LoVo (cell line): Measurements from ENCODE around the gene MYZAP.

Experiments used
- DNase-seq: peaks from one replicate; pipeline ENCODE4 v3.0.0-alpha.2; 2016; ENCODE audit warnings: low spot score

Gene MYZAP

DNA sequence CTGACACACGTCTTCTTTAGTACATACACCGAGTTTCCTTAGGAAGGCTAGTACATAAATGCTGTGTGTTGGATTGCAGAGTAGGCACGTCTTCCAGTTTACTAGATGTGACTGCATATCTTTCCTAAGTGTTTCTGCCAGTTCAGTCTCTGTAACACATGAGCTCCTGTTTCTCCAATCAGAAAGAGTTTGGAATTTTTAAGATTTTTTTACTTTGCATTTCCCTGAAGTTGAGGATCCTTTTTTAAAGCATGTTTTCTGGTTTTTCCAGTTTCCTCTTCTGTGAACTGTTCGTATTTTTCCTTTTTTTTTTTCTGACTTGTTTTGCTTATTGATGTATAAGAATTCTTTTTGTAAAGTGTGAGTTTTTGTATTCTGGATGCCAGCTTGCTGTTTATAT, 107.3 kb downstream of the MYZAP start:
- DNase-seq: no peak

DNA sequence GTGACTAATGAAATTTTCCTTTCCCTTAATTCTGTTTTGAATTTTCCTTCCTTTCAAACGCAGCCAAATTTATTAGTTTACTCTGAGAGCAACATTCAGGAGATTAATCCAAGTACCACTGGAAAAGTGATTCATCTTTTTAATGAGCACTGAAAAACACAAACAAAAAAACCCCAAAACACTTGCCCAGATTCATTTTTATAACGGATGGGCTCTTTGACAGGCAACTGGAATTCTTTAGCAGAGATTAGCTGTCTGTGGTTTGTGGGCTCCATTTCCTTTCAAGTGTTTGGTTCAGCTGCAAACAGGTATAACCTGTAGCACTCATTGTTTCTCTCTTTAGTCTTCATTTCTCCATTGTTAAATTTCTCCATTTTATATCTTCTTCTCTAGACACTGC, 111.7 kb downstream of the MYZAP start:
- DNase-seq: peak; percentile 27

DNA sequence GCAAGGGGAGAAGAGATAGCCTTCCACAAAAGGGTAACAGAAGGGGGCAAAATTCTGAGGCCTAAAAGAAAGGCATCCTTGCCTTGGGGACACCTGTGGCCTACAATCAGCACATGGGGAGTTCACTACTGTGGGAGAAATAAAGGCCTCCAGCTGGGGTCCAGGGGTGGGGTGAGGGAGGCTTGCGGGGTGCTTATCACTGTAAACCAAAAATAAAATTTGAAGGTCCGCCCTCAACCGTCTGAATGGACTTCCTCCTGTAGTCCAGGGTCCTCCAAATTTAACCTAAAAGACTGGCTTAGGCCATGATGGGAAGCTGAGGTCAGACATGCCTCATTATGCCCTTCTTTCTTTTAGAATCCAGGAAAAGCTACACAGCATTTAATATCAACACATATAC, 112.7 kb downstream of the MYZAP start:
- DNase-seq: no peak

DNA sequence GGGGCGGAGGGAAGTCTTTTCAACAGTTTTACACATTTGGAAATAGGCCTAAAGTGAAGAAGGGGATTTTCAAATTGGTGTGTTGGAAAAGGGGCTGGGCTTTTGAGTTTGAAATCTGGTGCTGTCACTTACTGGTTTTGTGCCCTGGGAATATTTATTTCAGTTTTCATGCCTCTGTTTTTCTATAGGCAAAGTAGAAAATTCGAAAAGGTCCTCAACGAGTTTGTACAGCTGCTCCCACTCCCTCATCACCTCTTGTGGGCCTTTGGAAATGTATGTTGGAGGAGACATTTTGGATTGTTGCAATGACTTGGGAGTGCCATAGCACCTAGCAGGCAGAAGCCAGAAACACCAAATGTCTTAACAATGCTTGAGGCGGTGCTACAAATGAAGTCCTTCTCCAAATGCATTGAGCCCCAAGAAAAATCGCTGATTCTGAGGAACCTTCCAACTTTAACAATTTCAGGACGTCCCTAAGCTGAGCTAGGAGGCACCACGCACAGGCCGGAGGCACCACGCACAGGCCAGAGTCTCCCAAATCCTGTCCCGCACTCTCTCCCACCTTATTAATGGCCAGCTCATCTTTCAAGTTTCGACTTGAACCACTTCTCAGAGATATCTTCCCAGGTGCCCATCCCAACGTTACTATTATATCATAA, 114.2 kb downstream of the MYZAP start:
- no peak for DNase-seq

DNA sequence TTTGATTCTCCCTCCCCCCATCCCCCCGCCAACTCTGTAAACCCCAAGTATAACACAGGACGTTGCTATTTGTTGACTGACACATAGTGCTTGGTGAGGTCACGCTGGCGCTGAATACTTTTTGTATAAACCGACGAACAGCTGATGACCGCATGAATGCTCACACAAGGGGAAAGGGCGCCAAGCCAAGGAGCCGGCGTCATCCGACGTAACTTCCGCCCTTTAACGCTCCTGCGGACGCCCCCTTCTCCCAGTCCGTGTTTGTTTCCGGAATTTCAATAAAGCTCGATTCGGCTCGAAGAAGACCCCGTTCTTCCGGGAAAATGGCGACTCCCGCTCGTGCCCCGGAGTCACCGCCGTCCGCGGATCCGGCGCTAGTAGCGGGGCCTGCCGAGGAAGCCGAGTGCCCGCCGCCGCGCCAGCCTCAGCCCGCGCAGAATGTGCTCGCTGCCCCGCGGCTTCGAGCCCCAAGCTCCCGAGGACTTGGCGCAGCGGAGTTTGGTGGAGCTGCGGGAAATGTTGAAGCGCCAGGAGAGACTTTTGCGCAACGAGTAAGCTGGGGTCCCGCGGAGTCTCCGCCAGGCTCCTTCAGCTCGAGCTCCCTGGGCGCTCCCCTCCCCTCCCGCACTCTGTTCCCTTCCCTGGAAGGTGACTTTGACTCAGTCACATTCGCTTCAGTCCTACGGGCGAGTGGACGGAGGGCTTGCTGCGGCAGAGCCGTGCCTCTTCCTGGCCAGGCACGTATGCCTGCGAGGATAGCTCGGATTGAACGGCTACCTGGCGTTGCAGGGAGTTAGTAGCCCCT, 114.9 kb downstream of the MYZAP start, which contains the start of gene POLR2M:
Gene POLR2M (plus strand): TSS at position 310 of the 805 bp plus-strand sequence. CDS start 129 bp downstream, at position 439.
- peak; percentile 98 for DNase-seq

DNA sequence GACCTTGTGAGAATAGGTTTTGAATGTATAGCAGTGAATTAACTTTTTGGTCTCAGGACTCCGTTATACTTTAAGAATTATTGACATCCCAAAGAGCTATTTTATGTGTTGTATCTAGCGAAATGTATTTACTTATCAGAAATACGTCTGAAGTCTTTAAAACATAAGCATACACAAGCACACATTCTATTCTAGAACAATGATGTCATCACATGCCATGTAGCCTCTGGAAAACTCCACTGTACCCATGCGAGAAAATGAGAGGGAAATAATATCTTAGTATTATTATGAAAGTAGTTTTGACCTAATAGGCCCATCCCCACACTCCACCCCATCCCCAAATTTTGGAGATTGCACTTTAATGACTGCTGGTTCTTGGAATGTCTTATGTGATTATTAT, 116.3 kb downstream of the MYZAP start:
- no peak for DNase-seq

DNA sequence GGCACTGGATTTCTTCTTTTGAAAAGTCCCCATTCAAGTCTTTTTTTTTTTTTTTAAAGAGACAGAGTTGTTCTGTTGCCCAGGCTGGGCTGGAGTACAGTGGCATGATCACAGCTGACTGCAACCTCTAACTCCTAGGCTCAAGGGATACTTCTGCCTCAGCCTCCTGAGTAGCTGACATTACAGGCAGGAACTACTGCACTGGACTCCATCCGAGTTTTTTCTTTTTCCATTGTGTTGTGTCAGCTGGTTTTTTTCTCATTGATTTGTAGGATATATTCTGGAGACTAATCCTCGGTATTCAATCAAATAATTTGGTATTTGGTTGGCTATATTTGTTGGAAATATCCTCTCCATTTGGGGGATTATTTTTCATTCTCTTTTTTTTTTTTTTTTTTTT, 126.6 kb downstream of the MYZAP start:
- DNase-seq: no peak

DNA sequence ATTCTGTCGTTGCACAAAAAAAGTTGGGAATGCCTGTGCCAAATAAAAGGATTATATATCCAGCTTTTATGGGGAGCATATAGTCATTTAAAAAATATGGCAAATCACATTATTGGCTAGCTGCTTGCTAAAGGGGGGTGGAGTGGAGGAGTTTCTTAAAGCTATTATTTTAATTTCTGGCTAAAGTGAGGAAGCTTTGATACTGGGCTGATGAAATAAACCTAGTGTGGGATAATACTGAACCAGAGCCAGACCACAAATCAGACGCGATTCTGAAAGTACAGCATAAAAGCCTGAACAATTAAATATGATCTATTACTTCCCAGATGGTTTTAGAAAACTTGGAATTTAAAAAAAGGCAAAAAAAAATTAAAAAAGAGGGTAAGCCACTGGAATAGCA, 129.2 kb downstream of the MYZAP start:
- DNase-seq: no peak

DNA sequence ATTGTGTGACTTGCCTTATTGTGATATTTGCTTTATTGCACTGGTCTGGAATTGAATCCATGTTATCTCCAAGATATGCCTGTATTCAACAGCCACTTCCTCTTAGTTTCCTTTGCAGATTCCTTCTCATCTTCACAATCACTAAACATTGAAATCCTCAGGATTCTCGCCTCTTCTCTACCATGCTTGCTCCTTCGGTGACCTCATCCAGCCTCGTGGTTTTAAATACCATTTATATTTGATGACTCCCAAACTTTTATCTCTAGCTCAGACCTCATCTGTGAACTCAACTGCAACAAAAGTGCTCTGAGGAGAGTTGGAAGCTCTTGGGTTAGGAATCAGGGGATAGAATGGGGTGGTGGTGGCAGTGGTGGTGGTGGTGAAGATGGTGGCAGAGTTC, 134.7 kb downstream of the MYZAP start:
- no peak for DNase-seq

DNA sequence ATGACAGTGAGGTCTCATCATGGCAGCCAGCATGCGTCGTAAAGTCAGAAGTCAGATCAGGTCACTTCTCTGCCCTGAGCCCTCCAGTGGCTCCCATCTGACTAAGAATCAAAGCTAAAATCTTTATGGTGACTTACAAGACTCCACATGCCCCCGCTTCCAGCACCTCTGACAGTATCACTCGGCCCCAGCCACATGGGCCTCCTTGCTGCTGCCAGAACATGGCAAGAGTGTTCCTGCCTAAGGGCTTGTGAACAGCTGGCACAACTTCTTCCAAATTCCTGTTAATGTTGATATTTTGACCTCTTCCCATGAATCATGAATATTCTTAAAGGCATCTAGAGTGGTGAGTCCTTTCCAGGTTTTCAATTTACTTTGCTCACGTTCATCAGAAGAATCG, 135.3 kb downstream of the MYZAP start:
- DNase-seq: no peak

DNA sequence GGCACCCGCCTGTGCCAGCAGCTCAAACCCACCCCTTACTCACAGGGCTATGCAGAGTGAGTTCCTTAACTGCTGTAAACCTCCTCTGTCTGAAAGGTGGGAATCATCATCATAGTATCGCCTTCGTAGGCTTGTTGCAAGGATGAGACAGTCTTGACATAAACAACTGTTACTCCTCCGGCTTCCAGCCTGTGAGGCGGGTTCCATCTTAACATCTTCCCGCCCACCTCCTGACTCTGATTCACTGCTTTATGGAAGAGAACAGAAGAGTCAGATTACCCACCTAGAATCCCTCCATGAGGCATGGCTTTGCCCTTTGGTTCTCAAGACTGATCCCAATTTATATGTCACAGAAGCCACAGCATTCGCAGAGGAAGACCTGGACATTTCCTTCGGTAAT, 136.7 kb downstream of the MYZAP start:
- DNase-seq: no peak

DNA sequence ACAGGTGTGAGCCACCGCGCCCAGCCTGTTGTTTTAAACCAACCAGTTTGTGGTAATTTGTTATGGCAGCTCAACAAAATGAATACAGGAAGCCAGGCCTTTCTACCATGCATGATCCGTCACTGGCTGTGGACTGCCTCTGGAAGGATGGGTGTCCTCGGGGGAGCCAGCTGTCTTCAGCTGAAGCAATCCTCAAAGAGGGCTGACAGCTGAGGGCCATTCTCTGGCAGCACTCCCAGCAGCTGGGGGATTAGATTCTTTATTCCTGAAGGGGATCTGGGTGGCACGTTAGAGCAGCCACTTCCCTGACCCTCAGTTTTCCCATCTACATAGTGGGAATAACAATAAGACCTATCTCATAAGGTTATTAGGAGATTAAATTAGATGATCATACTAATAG, 139.2 kb downstream of the MYZAP start:
- DNase-seq: no peak

DNA sequence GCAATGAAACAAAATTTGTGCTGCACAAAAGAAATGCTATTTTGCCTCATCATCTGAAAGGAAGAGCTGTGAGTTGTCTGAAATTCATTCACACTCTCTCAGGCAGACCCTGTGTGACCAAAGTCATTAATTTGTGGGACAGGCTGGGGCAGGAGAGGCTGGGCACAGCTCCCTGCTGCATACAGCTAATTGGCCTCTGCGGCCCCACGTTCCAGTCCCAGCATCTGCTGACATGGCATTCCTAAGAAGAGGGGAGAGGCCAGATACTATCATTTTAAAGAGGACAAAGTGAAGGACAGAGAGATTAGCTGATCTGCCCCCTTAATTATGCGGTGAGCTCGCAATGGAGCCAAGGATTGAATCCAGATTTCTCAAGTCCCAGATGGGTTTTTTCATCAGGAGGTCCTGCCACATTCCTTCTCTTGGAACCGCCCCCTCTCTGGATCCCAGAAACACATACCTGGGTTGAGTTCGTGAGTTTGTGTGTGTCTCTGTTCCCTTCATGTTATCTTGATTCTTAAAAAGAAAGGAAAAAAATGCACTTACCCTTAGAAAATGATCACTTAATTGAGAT, 139.9 kb downstream of the MYZAP start:
- DNase-seq: no peak

DNA sequence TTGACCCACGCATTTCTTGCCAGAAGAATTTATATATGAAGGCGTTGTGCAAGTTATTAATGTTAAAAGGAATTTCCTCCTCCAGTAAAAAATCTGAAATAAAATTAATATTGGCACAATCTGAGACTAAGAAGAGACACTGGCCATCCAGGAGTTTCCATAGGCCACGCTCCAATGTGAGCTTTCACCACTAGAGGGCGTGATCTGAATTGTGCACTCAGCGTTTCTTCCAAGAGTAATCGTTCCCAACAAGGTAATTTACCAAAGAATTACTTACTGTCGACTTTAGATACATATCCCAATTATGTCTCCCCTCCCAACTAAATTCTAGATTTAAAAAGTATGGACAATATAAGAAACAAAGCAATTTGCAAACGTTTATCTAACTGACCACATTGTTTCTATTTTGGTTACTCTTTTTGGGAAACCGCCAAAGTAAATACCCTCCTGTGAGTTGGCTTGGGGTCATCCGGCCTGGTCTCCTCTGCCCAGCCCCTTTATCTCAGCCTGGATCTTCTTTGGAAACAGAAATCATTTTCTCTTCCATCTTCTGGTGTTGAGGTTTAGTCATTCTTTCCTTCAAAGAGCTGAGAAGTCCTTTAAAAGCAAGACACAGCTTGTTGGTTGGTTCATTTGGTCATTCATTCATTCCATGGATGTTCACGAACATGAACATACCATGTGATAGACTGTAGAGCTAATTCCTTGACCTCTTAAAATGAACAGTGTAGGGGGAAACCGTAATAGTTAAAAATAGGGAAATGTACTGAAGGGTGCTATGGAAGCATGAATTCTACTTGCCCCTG, 141.0 kb downstream of the MYZAP start:
- DNase-seq: peak; percentile 66

DNA sequence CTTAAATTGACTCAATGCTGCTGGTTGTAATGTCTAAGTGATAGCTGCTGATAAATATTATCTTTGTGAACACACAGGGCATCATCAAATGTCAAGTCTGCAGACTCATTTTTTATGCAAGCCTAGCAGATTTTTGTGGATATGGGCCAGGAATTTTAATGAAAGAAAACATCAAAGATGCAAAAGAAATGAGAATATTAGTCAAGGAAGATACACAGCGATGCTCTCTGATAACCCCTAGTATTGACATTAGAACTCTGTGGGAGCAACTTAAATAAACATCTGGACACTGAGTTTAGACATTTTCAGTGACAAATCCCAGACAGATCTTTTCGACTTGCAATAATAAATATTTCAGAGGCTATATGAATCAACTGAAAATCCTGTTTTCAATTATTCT, 143.2 kb downstream of the MYZAP start:
- no peak for DNase-seq
